ENCODE measurements around the gene FBXL7. TPM values are rescaled to one million over a fixed set of nuclear protein-coding genes. Genes with fewer than 3 reads are reported as not detected.

Gene FBXL7
- total and polyA plus RNA-seq, 4 donors = 0.24 to 1.4 (median 1.2) TPM

GRCh38 chr5:15844253-15844652, 344.3 kb downstream of the FBXL7 start:
- Histone ChIP-seq H3K27ac (ENCODE audit: low read depth in 1 of 2, low read length in 2 of 2) (no peak overlapping the region), H3K9me3 (ENCODE audit: control insufficient read depth in 4 of 4, low read length in 3 of 4) (peaks cover 0 to 2% (median 0%) of the 10 kb centered on the region in 4 donors), H3K9ac (ENCODE audit: low read depth in 1 of 2, low read length in 2 of 2) (no peak overlapping the region), H3K36me3 (ENCODE audit: control insufficient read depth in 4 of 4, insufficient read depth in 3 of 4, low read depth in 1 of 4, low read length in 3 of 4) (no peaks in the 10 kb centered on the region), H3K27me3 (ENCODE audit: control insufficient read depth in 4 of 4, insufficient read depth in 4 of 4, low read length in 3 of 4) (no peaks in the 10 kb centered on the region), H3K4me1 (ENCODE audit: control insufficient read depth in 4 of 4, insufficient read depth in 4 of 4, low read length in 3 of 4) (no peaks in the 10 kb centered on the region), H3K4me3 (ENCODE audit: low read depth in 1 of 3, low read length in 3 of 3) (no peak overlapping the region)
- TF ChIP-seq REST (IDR thresholded peaks at IDR 0.05) = peak; percentile 59
- no peak for TF ChIP-seq FOXA1 (IDR thresholded peaks at IDR 0.05)
- DNase-seq (ENCODE audit: low spot score) = no peak
- WGBS = 76% methylated on average over 4 of the region's 4 CpGs

- H3K4me1 ChIP-seq (ENCODE audit: control insufficient read depth in 4 of 4, insufficient read depth in 4 of 4, low read length in 3 of 4) = no peaks in the 10 kb centered on the region
- no peak overlapping the region for H3K9ac ChIP-seq (ENCODE audit: low read depth in 1 of 2, low read length in 2 of 2)
- H3K4me3 ChIP-seq (ENCODE audit: low read depth in 1 of 3, low read length in 3 of 3) = no peak overlapping the region
- TF ChIP-seq NR2F2 (IDR thresholded peaks at IDR 0.05) = no peak
- DNase-seq (ENCODE audit: low spot score) = no peak
- peaks cover 0 to 2% (median 0%) of the 10 kb centered on the region in 4 donors for H3K9me3 ChIP-seq (ENCODE audit: control insufficient read depth in 4 of 4, low read length in 3 of 4)
- no peak overlapping the region for H3K27ac ChIP-seq (ENCODE audit: low read depth in 1 of 2, low read length in 2 of 2)
- 93% methylated on average over 3 of the region's 3 CpGs for WGBS
- no peaks in the 10 kb centered on the region for H3K36me3 ChIP-seq (ENCODE audit: control insufficient read depth in 4 of 4, insufficient read depth in 3 of 4, low read depth in 1 of 4, low read length in 3 of 4)
- no peaks in the 10 kb centered on the region for H3K27me3 ChIP-seq (ENCODE audit: control insufficient read depth in 4 of 4, insufficient read depth in 4 of 4, low read length in 3 of 4)
These were observed 344.9 kb downstream of the FBXL7 start for GRCh38 chr5:15844871-15845270.

GRCh38 chr5:15850536-15850935, 350.6 kb downstream of the FBXL7 start:
- TF ChIP-seq REST (IDR thresholded peaks at IDR 0.05) = no peak
- no peak for TF ChIP-seq HNF4A (conservative IDR thresholded peaks at IDR 0.05)
- TF ChIP-seq HNF4G (IDR thresholded peaks at IDR 0.05) = no peak
- TF ChIP-seq CTCF (IDR thresholded peaks at IDR 0.05; ENCODE audit: low read depth, low read length, missing input control) = no peak
- no peak for TF ChIP-seq MAX (IDR thresholded peaks at IDR 0.05)
- TF ChIP-seq TAF1 (conservative IDR thresholded peaks at IDR 0.05) = no peak
- no peak for TF ChIP-seq ATF3 (IDR thresholded peaks at IDR 0.05)
- TF ChIP-seq EGR1 (IDR thresholded peaks at IDR 0.05; ENCODE audit: low read depth in 2 of 2) = no peak
- TF ChIP-seq FOXA1 (IDR thresholded peaks at IDR 0.05) = no peak
- TF ChIP-seq NR2F2 (IDR thresholded peaks at IDR 0.05) = no peak
- TF ChIP-seq ZBTB33 (IDR thresholded peaks at IDR 0.05) = no peak
- no peak for TF ChIP-seq YY1 (IDR thresholded peaks at IDR 0.05)
- TF ChIP-seq GABPA (IDR thresholded peaks at IDR 0.05 in 1 of 2, conservative IDR thresholded peaks at IDR 0.05 in 1 of 2) = no peak
- no peak for TF ChIP-seq RXRA (IDR thresholded peaks at IDR 0.05)
- no peak for TF ChIP-seq SP1 (IDR thresholded peaks at IDR 0.05)
- no peak for TF ChIP-seq FOXA2 (IDR thresholded peaks at IDR 0.05)
- TF ChIP-seq JUND (IDR thresholded peaks at IDR 0.05) = no peak
- TF ChIP-seq RAD21 (IDR thresholded peaks at IDR 0.05) = no peak
- H3K4me3 ChIP-seq (ENCODE audit: low read depth in 1 of 3, low read length in 3 of 3) = no peak overlapping the region

More at GRCh38 chr5:15850536-15850935, 350.6 kb downstream of the FBXL7 start:
- H3K9ac ChIP-seq (ENCODE audit: low read depth in 1 of 2, low read length in 2 of 2) = no peak overlapping the region
- no peaks in the 10 kb centered on the region for H3K36me3 ChIP-seq (ENCODE audit: control insufficient read depth in 4 of 4, insufficient read depth in 3 of 4, low read depth in 1 of 4, low read length in 3 of 4)
- no peaks in the 10 kb centered on the region for H3K27me3 ChIP-seq (ENCODE audit: control insufficient read depth in 4 of 4, insufficient read depth in 4 of 4, low read length in 3 of 4)
- WGBS = 69% methylated on average over 5 of the region's 5 CpGs
- H3K4me1 ChIP-seq (ENCODE audit: control insufficient read depth in 4 of 4, insufficient read depth in 4 of 4, low read length in 3 of 4) = peaks cover 0 to 12% (median 8%) of the 10 kb centered on the region in 4 donors
- H3K27ac ChIP-seq (ENCODE audit: low read depth in 1 of 2, low read length in 2 of 2) = no peak overlapping the region
- H3K9me3 ChIP-seq (ENCODE audit: control insufficient read depth in 4 of 4, low read length in 3 of 4) = no peaks in the 10 kb centered on the region
- DNase-seq (ENCODE audit: low spot score) = no peak

Measured in liver (tissue), 9 donors.